ENCODE measurements around the gene USP40.

GRCh38 chr2:233451950-233452349 is 114.6 kb downstream of the USP40 start:
- TF ChIP-seq JUNB (IDR thresholded peaks at IDR 0.05; ENCODE audit: unreplicated experiment) (no peak), POLR2AphosphoS5 (IDR thresholded peaks at IDR 0.05; ENCODE audit: low read depth) (no peak), NANOG (IDR thresholded peaks at IDR 0.05; ENCODE audit: borderline replicate concordance) (no peak), CTCF (conservative IDR thresholded peaks at IDR 0.05; ENCODE audit: low read depth in 2 of 2) (no peak), EZH2 (IDR thresholded peaks at IDR 0.05; ENCODE audit: low read depth, unreplicated experiment) (no peak), CREB1 (CRISPR knock-in tag; IDR thresholded peaks at IDR 0.05; ENCODE audit: low read depth) (no peak), STAT1 (IDR thresholded peaks at IDR 0.05; ENCODE audit: unreplicated experiment) (no peak), EZH2phosphoT487 (IDR thresholded peaks at IDR 0.05; ENCODE audit: unreplicated experiment) (no peak), REST (IDR thresholded peaks at IDR 0.05; ENCODE audit: unreplicated experiment) (no peak), ZNF331 (CRISPR knock-in tag; IDR thresholded peaks at IDR 0.05; ENCODE audit: low read depth) (no peak), ZNF114 (CRISPR knock-in tag; IDR thresholded peaks at IDR 0.05) (no peak)

All from GM23338 (cell line).